H1 (cell line): Measurements from ENCODE around the gene TIAL1. TPM values are rescaled to one million over a fixed set of nuclear protein-coding genes. Genes with fewer than 3 reads are reported as not detected.

Experiments used
- HDAC6 ChIP-seq: IDR thresholded peaks from one replicate; pipeline ENCODE4 v1.7.1; 2012; ENCODE audit warnings: low read depth, mild to moderate bottlenecking, inconsistent platforms, low read length, moderate library complexity
- NANOG ChIP-seq: IDR thresholded peaks from 2 replicates; pipeline ENCODE4 v1.6.1; 2011; ENCODE audit warnings: low read length, low read depth, mild to moderate bottlenecking, inconsistent platforms; ENCODE audit not compliant: insufficient read depth, poor library complexity, severe bottlenecking
- PHF8 ChIP-seq: fragments of 200-600 bp; sonication (generic); conservative IDR thresholded peaks from 2 replicates; pipeline ENCODE4 v1.7.1; 2012; ENCODE audit warnings: low read depth, mild to moderate bottlenecking, inconsistent platforms, low read length, moderate library complexity
- RFX5 ChIP-seq: IDR thresholded peaks from 2 replicates; pipeline ENCODE4 v1.6.1; 2011; ENCODE audit warnings: low read depth, low read length, improper control_type of control experiment, borderline replicate concordance
- RXRA ChIP-seq: IDR thresholded peaks from 2 replicates; pipeline ENCODE4 v1.6.1; 2011; ENCODE audit warnings: low read depth, mild to moderate bottlenecking, low read length, moderate library complexity; ENCODE audit not compliant: insufficient read depth
- polyA plus RNA-seq, 7 experiments: library from polyadenylated mRNA; depleted of rRNA in 3 of 7; stranded (reverse) in 5 of 7; unstranded in 2 of 7; fragments of >200 nt in 5 of 7; fragments of 200-250 nt in 2 of 7; gene quantifications; 1 replicate in 5 of 7; 2 replicates in 1 of 7; 4 replicates in 1 of 7; pipeline versions ENCODE4 v1.2.1 to v1.2.3, GENCODE V29; 2011 to 2013; ENCODE audit warnings: missing spikeins in 2 of 7, mixed read lengths in 2 of 7
- total RNA-seq: library from RNA; stranded (reverse); fragmentation: NEBNext Ultra II Directional; extraction: Animal tissue kit (Norgen Biotek cat#: 25700); gene quantifications from 2 replicates; pipeline ENCODE4 v1.2.1, GENCODE V29; 2021
- TF ChIP-seq, protein P1 (sequence below): fragments of 300-600 bp; sonication (generic); IDR thresholded peaks from 2 replicates; pipeline ENCODE4 v1.7.1; 2012; ENCODE audit warnings: low read length, moderate library complexity, mild to moderate bottlenecking, inconsistent platforms; ENCODE audit not compliant: insufficient replicate concordance
- TF ChIP-seq, protein P2 (sequence below): IDR thresholded peaks from 2 replicates; pipeline ENCODE4 v1.6.1; 2012; ENCODE audit warnings: low read length, inconsistent platforms

Gene TIAL1
- total and polyA plus RNA-seq, 2 of the 8 experiments (the other 6 are each of a cell fraction or from before 2014, with no cell fraction given) = 50.4 to 166 TPM

DNA sequence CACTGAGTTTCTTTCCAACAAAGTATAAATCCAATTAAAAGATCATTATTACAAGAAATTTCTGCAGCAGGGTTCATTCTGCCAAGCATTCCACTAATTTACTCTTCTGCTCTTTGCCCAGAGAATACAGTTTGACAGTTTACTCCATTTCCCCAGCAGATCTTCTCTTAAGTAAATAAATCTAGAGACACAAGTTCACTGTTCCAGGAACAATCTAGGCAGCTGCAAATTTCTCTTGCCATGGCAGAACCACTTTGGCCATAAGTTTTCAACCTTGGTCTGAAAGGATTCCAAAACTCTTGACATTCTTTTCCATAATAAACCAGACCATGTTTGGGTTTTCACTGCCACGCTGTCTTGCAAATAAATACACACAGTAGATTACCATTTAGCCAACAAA is 65.7 kb downstream of the TIAL1 start (continued):
- TF ChIP-seq, protein P1, sequence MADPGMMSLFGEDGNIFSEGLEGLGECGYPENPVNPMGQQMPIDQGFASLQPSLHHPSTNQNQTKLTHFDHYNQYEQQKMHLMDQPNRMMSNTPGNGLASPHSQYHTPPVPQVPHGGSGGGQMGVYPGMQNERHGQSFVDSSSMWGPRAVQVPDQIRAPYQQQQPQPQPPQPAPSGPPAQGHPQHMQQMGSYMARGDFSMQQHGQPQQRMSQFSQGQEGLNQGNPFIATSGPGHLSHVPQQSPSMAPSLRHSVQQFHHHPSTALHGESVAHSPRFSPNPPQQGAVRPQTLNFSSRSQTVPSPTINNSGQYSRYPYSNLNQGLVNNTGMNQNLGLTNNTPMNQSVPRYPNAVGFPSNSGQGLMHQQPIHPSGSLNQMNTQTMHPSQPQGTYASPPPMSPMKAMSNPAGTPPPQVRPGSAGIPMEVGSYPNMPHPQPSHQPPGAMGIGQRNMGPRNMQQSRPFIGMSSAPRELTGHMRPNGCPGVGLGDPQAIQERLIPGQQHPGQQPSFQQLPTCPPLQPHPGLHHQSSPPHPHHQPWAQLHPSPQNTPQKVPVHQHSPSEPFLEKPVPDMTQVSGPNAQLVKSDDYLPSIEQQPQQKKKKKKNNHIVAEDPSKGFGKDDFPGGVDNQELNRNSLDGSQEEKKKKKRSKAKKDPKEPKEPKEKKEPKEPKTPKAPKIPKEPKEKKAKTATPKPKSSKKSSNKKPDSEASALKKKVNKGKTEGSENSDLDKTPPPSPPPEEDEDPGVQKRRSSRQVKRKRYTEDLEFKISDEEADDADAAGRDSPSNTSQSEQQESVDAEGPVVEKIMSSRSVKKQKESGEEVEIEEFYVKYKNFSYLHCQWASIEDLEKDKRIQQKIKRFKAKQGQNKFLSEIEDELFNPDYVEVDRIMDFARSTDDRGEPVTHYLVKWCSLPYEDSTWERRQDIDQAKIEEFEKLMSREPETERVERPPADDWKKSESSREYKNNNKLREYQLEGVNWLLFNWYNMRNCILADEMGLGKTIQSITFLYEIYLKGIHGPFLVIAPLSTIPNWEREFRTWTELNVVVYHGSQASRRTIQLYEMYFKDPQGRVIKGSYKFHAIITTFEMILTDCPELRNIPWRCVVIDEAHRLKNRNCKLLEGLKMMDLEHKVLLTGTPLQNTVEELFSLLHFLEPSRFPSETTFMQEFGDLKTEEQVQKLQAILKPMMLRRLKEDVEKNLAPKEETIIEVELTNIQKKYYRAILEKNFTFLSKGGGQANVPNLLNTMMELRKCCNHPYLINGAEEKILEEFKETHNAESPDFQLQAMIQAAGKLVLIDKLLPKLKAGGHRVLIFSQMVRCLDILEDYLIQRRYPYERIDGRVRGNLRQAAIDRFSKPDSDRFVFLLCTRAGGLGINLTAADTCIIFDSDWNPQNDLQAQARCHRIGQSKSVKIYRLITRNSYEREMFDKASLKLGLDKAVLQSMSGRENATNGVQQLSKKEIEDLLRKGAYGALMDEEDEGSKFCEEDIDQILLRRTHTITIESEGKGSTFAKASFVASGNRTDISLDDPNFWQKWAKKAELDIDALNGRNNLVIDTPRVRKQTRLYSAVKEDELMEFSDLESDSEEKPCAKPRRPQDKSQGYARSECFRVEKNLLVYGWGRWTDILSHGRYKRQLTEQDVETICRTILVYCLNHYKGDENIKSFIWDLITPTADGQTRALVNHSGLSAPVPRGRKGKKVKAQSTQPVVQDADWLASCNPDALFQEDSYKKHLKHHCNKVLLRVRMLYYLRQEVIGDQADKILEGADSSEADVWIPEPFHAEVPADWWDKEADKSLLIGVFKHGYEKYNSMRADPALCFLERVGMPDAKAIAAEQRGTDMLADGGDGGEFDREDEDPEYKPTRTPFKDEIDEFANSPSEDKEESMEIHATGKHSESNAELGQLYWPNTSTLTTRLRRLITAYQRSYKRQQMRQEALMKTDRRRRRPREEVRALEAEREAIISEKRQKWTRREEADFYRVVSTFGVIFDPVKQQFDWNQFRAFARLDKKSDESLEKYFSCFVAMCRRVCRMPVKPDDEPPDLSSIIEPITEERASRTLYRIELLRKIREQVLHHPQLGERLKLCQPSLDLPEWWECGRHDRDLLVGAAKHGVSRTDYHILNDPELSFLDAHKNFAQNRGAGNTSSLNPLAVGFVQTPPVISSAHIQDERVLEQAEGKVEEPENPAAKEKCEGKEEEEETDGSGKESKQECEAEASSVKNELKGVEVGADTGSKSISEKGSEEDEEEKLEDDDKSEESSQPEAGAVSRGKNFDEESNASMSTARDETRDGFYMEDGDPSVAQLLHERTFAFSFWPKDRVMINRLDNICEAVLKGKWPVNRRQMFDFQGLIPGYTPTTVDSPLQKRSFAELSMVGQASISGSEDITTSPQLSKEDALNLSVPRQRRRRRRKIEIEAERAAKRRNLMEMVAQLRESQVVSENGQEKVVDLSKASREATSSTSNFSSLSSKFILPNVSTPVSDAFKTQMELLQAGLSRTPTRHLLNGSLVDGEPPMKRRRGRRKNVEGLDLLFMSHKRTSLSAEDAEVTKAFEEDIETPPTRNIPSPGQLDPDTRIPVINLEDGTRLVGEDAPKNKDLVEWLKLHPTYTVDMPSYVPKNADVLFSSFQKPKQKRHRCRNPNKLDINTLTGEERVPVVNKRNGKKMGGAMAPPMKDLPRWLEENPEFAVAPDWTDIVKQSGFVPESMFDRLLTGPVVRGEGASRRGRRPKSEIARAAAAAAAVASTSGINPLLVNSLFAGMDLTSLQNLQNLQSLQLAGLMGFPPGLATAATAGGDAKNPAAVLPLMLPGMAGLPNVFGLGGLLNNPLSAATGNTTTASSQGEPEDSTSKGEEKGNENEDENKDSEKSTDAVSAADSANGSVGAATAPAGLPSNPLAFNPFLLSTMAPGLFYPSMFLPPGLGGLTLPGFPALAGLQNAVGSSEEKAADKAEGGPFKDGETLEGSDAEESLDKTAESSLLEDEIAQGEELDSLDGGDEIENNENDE = no peak
- TF ChIP-seq, protein P2, sequence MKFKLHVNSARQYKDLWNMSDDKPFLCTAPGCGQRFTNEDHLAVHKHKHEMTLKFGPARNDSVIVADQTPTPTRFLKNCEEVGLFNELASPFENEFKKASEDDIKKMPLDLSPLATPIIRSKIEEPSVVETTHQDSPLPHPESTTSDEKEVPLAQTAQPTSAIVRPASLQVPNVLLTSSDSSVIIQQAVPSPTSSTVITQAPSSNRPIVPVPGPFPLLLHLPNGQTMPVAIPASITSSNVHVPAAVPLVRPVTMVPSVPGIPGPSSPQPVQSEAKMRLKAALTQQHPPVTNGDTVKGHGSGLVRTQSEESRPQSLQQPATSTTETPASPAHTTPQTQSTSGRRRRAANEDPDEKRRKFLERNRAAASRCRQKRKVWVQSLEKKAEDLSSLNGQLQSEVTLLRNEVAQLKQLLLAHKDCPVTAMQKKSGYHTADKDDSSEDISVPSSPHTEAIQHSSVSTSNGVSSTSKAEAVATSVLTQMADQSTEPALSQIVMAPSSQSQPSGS = no peak
- TF ChIP-seq RFX5 (no peak), PHF8 (no peak), NANOG (no peak), RXRA (no peak), HDAC6 (no peak)
